ENCODE results near the gene H3-3A.

Gene H3-3A

GRCh38 chr1:226054519-226055327, 7.8 kb upstream of the H3-3A start:
- no peak for DNase-seq

- DNase-seq, result no peak
These were observed 2.8 kb upstream of the H3-3A start for GRCh38 chr1:226059709-226060108.

GRCh38 chr1:226060427-226060826, 2.1 kb upstream of the H3-3A start:
- no peak for DNase-seq

GRCh38 chr1:226061068-226061840, 1.3 kb upstream of the H3-3A start:
- DNase-seq, result no peak

- DNase-seq, result peak; percentile 93
These were observed 517 bp upstream of the H3-3A start for GRCh38 chr1:226061841-226062557.

GRCh38 chr1:226063224-226063976, 884 bp downstream of the H3-3A start:
- DNase-seq, result peak; percentile 88

- peak; percentile 55 for DNase-seq
These were observed 1.7 kb downstream of the H3-3A start for GRCh38 chr1:226063977-226064815.

GRCh38 chr1:226064816-226065248, 2.3 kb downstream of the H3-3A start:
- peak; percentile 39 for DNase-seq

GRCh38 chr1:226066415-226067078, 4.0 kb downstream of the H3-3A start:
- no peak for DNase-seq

- DNase-seq, result no peak
These were observed 7.4 kb downstream of the H3-3A start for GRCh38 chr1:226069811-226070489.

- no peak for DNase-seq
These were observed 9.8 kb downstream of the H3-3A start for GRCh38 chr1:226072347-226072746.

GRCh38 chr1:226073184-226073950, 10.9 kb downstream of the H3-3A start:
- DNase-seq, result no peak

- no peak for DNase-seq
These were observed 11.5 kb downstream of the H3-3A start for GRCh38 chr1:226074046-226074445.

- DNase-seq, result no peak
These were observed 13.9 kb downstream of the H3-3A start for GRCh38 chr1:226076378-226076777.

- DNase-seq, result peak; percentile 38
These were observed 15.9 kb downstream of the H3-3A start for GRCh38 chr1:226078374-226078773.

- no peak for DNase-seq
These were observed 20.0 kb downstream of the H3-3A start for GRCh38 chr1:226082587-226082917.

GRCh38 chr1:226082959-226083301, 20.4 kb downstream of the H3-3A start:
- no peak for DNase-seq

- peak; percentile 97 for DNase-seq
These were observed 21.0 kb downstream of the H3-3A start for GRCh38 chr1:226083302-226084101.

- DNase-seq, result no peak
These were observed 23.3 kb downstream of the H3-3A start for GRCh38 chr1:226085675-226086285.

Data from retina (tissue), 1 donor.